ENCODE measurements around the gene ANXA6. TPM values are rescaled to one million over a fixed set of nuclear protein-coding genes. Genes with fewer than 3 reads are reported as not detected.

The ANXA6 gene
- total and polyA plus RNA-seq, 2 of the 4 experiments (the other 2 are of a cell fraction), result 355 to 610 TPM

- Histone ChIP-seq H4K20me1 (ENCODE audit: insufficient read depth, low read length) (peaks cover 12% of the 10 kb centered on the region), H4K8ac (ENCODE audit: low read depth in 2 of 2, low read length in 2 of 2) (no peak overlapping the region), H3K9me3 (ENCODE audit: control insufficient read depth, insufficient read depth, low read length) (no peaks in the 10 kb centered on the region), H3K4me1 (ENCODE audit: control insufficient read depth, insufficient read depth, low read length) (peaks cover 22% of the 10 kb centered on the region), H2AK9ac (replicated peaks; ENCODE audit: low read depth, low read length, poor library complexity) (no peak overlapping the region), H3K4me2 (ENCODE audit: low read depth, low read length) (no peak overlapping the region), H3K18ac (ENCODE audit: low read depth, low read length) (no peak overlapping the region), H3K23ac (ENCODE audit: low read depth, low read length) (no peak overlapping the region), H2BK5ac (ENCODE audit: low read depth, low read length, poor library complexity, severe bottlenecking) (no peak overlapping the region), H3K4ac (ENCODE audit: low read depth, low read length) (no peak overlapping the region), H3K9me1 (ENCODE audit: insufficient read depth, low read length) (peaks cover 37% of the 10 kb centered on the region), H3K14ac (replicated peaks; ENCODE audit: low read depth, low read length) (no peak overlapping the region), H3K36me3 (ENCODE audit: control insufficient read depth, insufficient read depth, low read length) (peaks cover 59% of the 10 kb centered on the region), H4K91ac (ENCODE audit: insufficient read depth, low read depth, low read length) (no peak overlapping the region), H3K4me3 (ENCODE audit: insufficient read depth, low read depth, low read length) (no peak overlapping the region), H3K56ac (ENCODE audit: extremely low read depth, insufficient read depth, low read length) (no peak overlapping the region), H2AFZ (replicated peaks; ENCODE audit: low read length, poor library complexity) (no peak overlapping the region), H3K9ac (ENCODE audit: low read depth, low read length) (no peak overlapping the region), H2BK20ac (ENCODE audit: low read depth, low read length) (no peak overlapping the region), H2AK5ac (ENCODE audit: low read depth, low read length) (no peak overlapping the region), H2BK120ac (ENCODE audit: low read depth, low read length) (no peak overlapping the region), H2BK15ac (ENCODE audit: low read depth, low read length) (no peak overlapping the region), H4K5ac (ENCODE audit: low read depth, low read length) (no peak overlapping the region), H3K79me1 (ENCODE audit: low read depth in 1 of 2, low read length in 2 of 2) (peaks cover 35 to 82% of the 10 kb centered on the region in 2 experiments), H3K27me3 (ENCODE audit: control insufficient read depth, insufficient read depth, low read length) (no peaks in the 10 kb centered on the region), H3K27ac (ENCODE audit: insufficient read depth, low read length) (no peak overlapping the region)
- 98% methylated on average over 4 of the region's 7 CpGs; no CpG with 5 or more reads in 1 of the 2 experiments for WGBS, 2 experiments (ENCODE audit: extremely low coverage in 2 of 2, insufficient read length in 1 of 2)
- POLR2A ChIA-PET (ENCODE audit: unreplicated experiment), result no interaction called here
- dilution Hi-C loops (cut with HindIII; ENCODE audit: low sequenced_read_pairs, unreplicated experiment), result no loop called here
- CTCF ChIA-PET, result interaction anchor here (1.0 kb wide), 1 partner anchor 21 kb away, joined by 7 read pairs; no protein-coding TSS in a partner anchor
- DNase-seq, result no peak
- no TSS peak for BruUV-seq (replicated peaks)
- ATAC-seq (ENCODE audit: low read depth), result no peak
- in situ Hi-C loops (cut with MboI; ENCODE audit: low sequenced_read_pairs), result no loop called here
- TF ChIP-seq ELK1 (IDR thresholded peaks at IDR 0.05; ENCODE audit: borderline replicate concordance, low read depth, low read length) (no peak), BHLHE40 (IDR thresholded peaks at IDR 0.05; ENCODE audit: low read depth, low read length) (no peak), NFE2L2 (IDR thresholded peaks at IDR 0.05; ENCODE audit: low read depth, low read length) (no peak), RCOR1 (IDR thresholded peaks at IDR 0.05; ENCODE audit: insufficient replicate concordance, low read length) (no peak), RAD21 (IDR thresholded peaks at IDR 0.05; ENCODE audit: low read length) (no peak), POLR2A (IDR thresholded peaks at IDR 0.05; ENCODE audit: low read depth, low read length) (no peak), USF2 (IDR thresholded peaks at IDR 0.05; ENCODE audit: low read depth, low read length) (no peak), RFX5 (IDR thresholded peaks at IDR 0.05; ENCODE audit: low read depth, low read length) (no peak), FOS (IDR thresholded peaks at IDR 0.05; ENCODE audit: low read depth, low read length) (no peak), MXI1 (IDR thresholded peaks at IDR 0.05; ENCODE audit: borderline replicate concordance, low read depth, low read length) (no peak)
- intact Hi-C loops (cut with micrococcal nuclease), result no loop called here
Observed at GRCh38 chr5:151058891-151059489, 98.6 kb downstream of the ANXA6 start.

All from IMR-90 (cell line).